Keratinocyte (primary cell): ENCODE data around the gene PHACTR1.

Experiments
- CTCF ChIP-seq, 3 experiments: IDR thresholded peaks in 1 of 3; conservative IDR thresholded peaks in 1 of 3; optimal IDR thresholded peaks in 1 of 3; 2 replicates in 2 of 3; 3 replicates in 1 of 3; pipeline versions ENCODE3 to v1.5.1; 2011; ENCODE audit warnings: low read length in 3 of 3, mild to moderate bottlenecking in 3 of 3, moderate library complexity in 2 of 3, control low read depth in 1 of 3, inconsistent platforms in 1 of 3; ENCODE audit not compliant: insufficient read depth in 2 of 3; ENCODE audit errors: extremely low read depth in 1 of 3
- EZH2 ChIP-seq: IDR thresholded peaks from one replicate; pipeline ENCODE4 v1.6.1; 2012; ENCODE audit warnings: inconsistent platforms, mild to moderate bottlenecking, low read length, moderate library complexity

GRCh38 chr6:13053006-13053461, 336.5 kb downstream of the PHACTR1 start:
- TF ChIP-seq CTCF (optimal IDR thresholded peaks at IDR 0.05 in 1 of 3, IDR thresholded peaks at IDR 0.05 in 1 of 3, conservative IDR thresholded peaks at IDR 0.05 in 1 of 3; ENCODE audit: extremely low read depth in 1 of 3, insufficient read depth in 2 of 3, low read length in 3 of 3) (no peak), EZH2 (no peak)
